Naive B cell (primary cell): ENCODE measurements around the gene ALPP. TPM values are rescaled to one million over a fixed set of nuclear protein-coding genes. Genes with fewer than 3 reads are reported as not detected.
"Not testable (repeated sequence)": the region's sequence is repeated elsewhere in the genome, so short reads cannot be mapped to it uniquely, and the experiment has no call there.

Source experiments
- ATAC-seq, 2 donors: fragments of 150-1000 bp; cut with Tn5 transposase; 2 replicates each; pipeline ENCODE4 v1.10.0; 2021; ENCODE audit warnings: low read depth in 2 of 2, mild to moderate bottlenecking in 2 of 2, moderate library complexity in 2 of 2
- DNase-seq: peaks from one replicate; pipeline ENCODE4 v3.0.0; 2022
- H3K27ac Mint-ChIP-seq, 6 donors: one replicate each; pipeline ENCODE4 v1.8.0; 2020 to 2022; ENCODE audit warnings: mild to moderate bottlenecking in 6 of 6, mixed read lengths in 6 of 6, moderate library complexity in 5 of 6, inconsistent platforms in 2 of 6
- H3K27me3 Mint-ChIP-seq, 3 donors: one replicate each; pipeline ENCODE4 v1.8.0; 2021 to 2022; ENCODE audit warnings: mixed read lengths in 3 of 3, mild to moderate bottlenecking in 1 of 3
- H3K36me3 Mint-ChIP-seq, 2 donors: one replicate each; pipeline ENCODE4 v1.8.0; 2020 to 2022; ENCODE audit warnings: mixed read lengths in 2 of 2, inconsistent platforms in 1 of 2, mild to moderate bottlenecking in 1 of 2
- H3K4me1 Mint-ChIP-seq, 3 donors: one replicate each; pipeline ENCODE4 v1.8.0; 2020 to 2022; ENCODE audit warnings: mixed read lengths in 3 of 3, inconsistent platforms in 1 of 3, mild to moderate bottlenecking in 1 of 3, moderate library complexity in 1 of 3
- H3K4me3 Mint-ChIP-seq, 8 donors: one replicate each; pipeline ENCODE4 v1.8.0; 2020 to 2022; ENCODE audit warnings: mild to moderate bottlenecking in 8 of 8, mixed read lengths in 8 of 8, moderate library complexity in 8 of 8, inconsistent platforms in 2 of 8
- H3K9me3 Mint-ChIP-seq, 7 donors: one replicate each; pipeline ENCODE4 v1.8.0; 2020 to 2022; ENCODE audit warnings: mixed read lengths in 7 of 7, mild to moderate bottlenecking in 5 of 7, inconsistent platforms in 2 of 7, moderate library complexity in 1 of 7
- polyA plus RNA-seq, 6 donors: library from polyadenylated mRNA; unstranded; fragments of 300-500 nt; fragmentation: Illumina TruSeq; gene quantifications; one replicate each; pipeline ENCODE4 v1.2.3, GENCODE V29; 2021; ENCODE audit warnings: low read depth in 6 of 6

The ALPP gene
- under 1 TPM in 3 of 6 donors, not detected in 3; 0.26 to 0.69 (median 0.40) TPM for polyA plus RNA-seq

DNA sequence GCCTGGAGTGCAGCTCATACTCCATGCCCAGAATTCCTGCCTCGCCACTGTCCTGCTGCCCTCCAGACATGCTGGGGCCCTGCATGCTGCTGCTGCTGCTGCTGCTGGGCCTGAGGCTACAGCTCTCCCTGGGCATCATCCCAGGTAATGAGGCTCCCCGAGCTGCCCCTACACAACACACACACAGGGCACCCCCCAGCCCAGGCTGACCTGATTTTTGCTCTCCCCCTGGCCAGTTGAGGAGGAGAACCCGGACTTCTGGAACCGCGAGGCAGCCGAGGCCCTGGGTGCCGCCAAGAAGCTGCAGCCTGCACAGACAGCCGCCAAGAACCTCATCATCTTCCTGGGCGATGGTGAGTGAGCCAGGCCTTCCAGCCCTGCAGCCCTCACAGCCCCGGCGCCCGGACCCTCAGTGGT, at the start of gene ALPP:
Gene ALPP (plus strand): TSS at position 17 of the 417 bp plus-strand sequence. CDS start 52 bp downstream, at position 69.
- not testable (repeated sequence) for DNase-seq, H3K36me3 Mint-ChIP-seq, H3K4me1 Mint-ChIP-seq, ATAC-seq, H3K9me3 Mint-ChIP-seq
- Mint-ChIP-seq H3K27me3 (peaks cover 0 to 17% (median 0%) of the 10 kb centered on the region in 3 donors), H3K27ac (peak within 1 kb of the TSS in 1 of 6 donors; percentile 54), H3K4me3 (peak within 1 kb of the TSS in 4 of 8 donors; percentile 5 to 51 (median 25))

DNA sequence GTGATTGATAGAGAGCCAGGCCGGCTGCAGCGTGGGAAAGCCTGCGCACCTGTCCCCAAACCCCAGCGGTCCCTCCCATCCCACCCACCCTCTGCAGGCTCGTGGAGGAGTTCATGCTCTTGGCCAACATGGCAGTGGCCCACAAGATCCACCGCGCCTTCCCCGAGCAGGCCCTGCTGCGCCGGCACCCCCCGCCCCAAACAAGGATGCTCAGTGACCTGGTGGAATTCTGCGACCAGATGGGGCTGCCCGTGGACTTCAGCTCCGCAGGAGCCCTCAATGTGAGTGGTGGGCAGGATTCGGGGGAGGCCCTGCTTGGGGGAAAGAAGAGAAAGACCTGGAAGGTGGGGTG, 48.9 kb upstream of the ALPP start:
- H3K4me1 Mint-ChIP-seq: peaks cover 5 to 9% (median 6%) of the 10 kb centered on the region in 3 donors
- H3K27ac Mint-ChIP-seq: no peak overlapping the region
- no peaks in the 10 kb centered on the region for H3K36me3 Mint-ChIP-seq
- H3K9me3 Mint-ChIP-seq: no peaks in the 10 kb centered on the region
- no peak overlapping the region for H3K4me3 Mint-ChIP-seq
- DNase-seq: no peak
- no peaks in the 10 kb centered on the region for H3K27me3 Mint-ChIP-seq
- ATAC-seq: no peak

DNA sequence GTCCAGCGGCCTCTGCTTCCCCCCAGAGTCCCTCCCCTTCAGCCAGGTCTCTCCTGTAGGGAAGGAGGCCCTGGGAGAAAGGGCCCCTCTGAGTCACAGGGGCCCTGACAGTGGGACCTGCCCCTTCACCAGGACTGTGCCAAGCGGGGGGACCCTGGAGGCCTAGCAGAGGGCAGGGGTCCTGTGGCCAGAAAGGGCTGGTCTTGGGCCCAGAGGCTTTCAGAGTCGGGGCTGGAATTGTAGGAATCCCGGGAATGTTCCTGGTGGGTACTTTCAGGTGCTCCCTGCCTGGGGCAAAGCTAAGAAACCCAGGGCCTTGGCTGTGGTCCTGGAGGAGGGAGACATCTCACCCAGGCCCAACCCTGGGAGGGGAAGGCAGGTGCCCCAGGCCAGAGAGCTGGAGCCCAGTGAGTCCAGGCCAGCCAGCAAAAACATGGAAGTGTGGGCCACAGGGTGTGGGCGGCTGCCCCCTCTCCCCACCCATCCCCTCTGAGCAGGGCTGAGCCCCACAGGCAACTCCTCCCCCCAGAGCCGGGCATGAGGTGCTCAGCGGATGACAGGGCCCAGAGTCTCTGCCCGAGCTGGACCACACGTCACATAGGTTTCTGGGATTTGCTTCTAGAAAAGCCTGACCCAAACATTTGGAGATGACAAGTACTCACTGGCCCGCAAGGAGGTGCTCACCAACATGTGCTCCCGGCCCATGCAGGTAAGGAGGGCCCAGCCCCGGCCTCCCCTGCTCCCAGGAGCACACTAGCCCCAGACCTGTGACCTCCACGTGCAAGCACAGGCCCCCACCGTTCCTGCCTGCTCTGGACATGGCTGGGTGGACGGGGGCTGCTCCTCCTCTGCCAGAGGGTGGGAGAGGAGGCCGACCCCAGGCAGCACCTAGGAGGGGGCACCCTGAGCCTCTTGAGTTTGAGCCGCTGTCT, 48.2 kb upstream of the ALPP start:
- H3K27me3 Mint-ChIP-seq: no peaks in the 10 kb centered on the region
- peak overlapping the region in 1 of 6 donors; percentile 56 for H3K27ac Mint-ChIP-seq
- H3K4me3 Mint-ChIP-seq: no peak overlapping the region
- H3K36me3 Mint-ChIP-seq: no peaks in the 10 kb centered on the region
- ATAC-seq (no peak), DNase-seq (no peak)
- H3K9me3 Mint-ChIP-seq: no peaks in the 10 kb centered on the region
- peaks cover 5 to 9% (median 6%) of the 10 kb centered on the region in 3 donors for H3K4me1 Mint-ChIP-seq

DNA sequence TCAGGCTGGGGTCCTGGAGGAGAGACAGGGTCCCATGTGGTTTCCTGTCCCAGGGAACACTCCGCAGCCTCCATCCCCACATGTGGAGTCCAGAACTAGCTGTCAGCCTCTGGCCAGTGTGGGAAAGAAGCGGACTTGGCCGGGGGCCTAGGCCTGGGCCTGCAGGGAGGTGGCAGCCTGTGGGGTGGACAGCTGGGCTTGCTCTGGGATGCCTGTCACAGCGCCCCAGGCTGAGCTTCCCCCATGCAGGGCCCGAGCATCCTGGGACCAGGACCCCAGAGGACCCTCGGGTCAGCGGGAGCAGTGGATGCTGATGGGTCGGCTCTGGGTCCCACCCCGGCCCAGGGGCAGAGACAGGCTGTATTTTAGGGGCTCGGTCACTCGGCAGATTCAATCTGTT, 47.5 kb upstream of the ALPP start:
- not testable (repeated sequence) for ATAC-seq

DNA sequence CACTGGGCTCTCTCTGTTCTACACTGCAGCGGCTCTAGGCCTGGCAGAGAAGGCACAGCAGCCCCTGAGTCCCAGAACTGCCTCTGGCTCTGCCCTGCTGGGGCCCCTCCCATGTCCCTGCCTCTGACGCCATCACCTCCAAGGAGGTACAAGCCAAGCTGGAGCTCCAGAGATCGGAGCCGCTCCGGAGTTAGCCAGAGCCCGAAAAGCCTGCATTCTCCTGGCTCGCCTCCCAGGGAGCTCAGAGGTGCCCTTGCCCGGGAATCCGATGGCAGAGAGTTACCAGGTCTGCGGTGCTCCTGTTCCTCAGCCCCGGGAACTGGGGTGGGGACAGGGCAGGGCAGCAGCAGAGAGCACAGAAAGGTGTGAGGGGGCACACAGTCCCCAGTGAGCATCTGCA, 46.9 kb upstream of the ALPP start:
- not testable (repeated sequence) for DNase-seq, H3K4me3 Mint-ChIP-seq, H3K9me3 Mint-ChIP-seq, H3K27ac Mint-ChIP-seq, H3K27me3 Mint-ChIP-seq, H3K36me3 Mint-ChIP-seq, H3K4me1 Mint-ChIP-seq, ATAC-seq

More for the DNA sequence above, 47.5 kb upstream of the ALPP start:
- not testable (repeated sequence) for H3K27me3 Mint-ChIP-seq, H3K9me3 Mint-ChIP-seq, H3K4me3 Mint-ChIP-seq, DNase-seq, H3K27ac Mint-ChIP-seq, H3K4me1 Mint-ChIP-seq, H3K36me3 Mint-ChIP-seq

DNA sequence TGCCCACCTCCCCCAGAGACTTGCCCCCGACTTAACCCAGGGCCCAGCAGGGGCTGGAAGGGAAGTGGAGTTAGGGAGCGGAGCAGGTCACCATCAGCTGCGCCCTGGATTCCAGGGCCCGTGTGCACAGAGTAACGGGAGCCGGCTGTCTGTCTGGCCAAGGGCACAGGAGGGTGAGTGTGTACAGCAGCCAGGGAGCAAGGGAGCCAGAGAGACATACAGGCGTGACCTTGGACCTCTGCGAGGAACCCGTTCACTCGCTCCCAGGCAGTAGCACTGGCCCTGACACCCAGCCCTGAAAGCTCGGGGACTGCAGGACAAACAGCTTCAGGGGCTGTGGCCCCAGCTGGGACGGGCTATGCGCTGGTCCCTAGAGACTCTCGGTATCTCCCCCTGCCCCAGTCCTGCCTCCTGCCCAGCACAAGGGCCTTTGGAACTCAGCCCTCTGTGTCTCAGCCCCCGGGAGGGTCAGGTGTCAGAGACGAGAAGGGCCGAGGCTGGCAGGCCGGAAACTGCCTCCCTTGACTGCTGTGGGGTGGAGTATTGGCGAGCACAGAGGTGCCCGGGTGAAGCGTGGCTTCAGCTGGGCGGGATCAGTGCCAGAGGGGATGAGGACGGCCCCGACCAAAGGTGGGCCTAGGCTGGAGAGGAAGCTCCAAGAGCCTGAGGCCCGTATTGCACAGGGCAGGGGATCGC, 46.2 kb upstream of the ALPP start:
- DNase-seq, H3K27ac Mint-ChIP-seq, H3K27me3 Mint-ChIP-seq, ATAC-seq, H3K4me1 Mint-ChIP-seq, H3K36me3 Mint-ChIP-seq, H3K9me3 Mint-ChIP-seq, H3K4me3 Mint-ChIP-seq: not testable (repeated sequence)

DNA sequence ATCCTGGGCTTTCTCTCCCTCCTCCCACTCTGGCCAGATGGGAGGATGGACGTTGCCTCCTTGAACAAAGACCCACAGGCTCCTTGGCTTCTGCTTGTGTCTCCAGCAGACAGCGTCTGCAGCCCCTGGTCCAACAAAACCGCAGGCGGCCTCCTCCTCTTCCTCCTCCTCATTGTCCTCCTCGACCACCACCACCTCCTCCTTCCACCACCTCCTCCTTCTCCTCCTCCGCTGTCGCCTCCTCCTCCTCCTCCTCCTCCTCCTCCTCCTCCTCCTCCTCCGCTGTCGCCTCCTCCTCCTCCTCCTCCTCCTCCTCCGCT, 45.7 kb upstream of the ALPP start:
- H3K4me3 Mint-ChIP-seq: no peak overlapping the region
- H3K36me3 Mint-ChIP-seq: no peaks in the 10 kb centered on the region
- H3K27me3 Mint-ChIP-seq: no peaks in the 10 kb centered on the region
- peaks cover 0 to 1% (median 0%) of the 10 kb centered on the region in 3 donors for H3K4me1 Mint-ChIP-seq
- DNase-seq (no peak), ATAC-seq (no peak)
- no peaks in the 10 kb centered on the region for H3K9me3 Mint-ChIP-seq
- H3K27ac Mint-ChIP-seq: no peak overlapping the region

DNA sequence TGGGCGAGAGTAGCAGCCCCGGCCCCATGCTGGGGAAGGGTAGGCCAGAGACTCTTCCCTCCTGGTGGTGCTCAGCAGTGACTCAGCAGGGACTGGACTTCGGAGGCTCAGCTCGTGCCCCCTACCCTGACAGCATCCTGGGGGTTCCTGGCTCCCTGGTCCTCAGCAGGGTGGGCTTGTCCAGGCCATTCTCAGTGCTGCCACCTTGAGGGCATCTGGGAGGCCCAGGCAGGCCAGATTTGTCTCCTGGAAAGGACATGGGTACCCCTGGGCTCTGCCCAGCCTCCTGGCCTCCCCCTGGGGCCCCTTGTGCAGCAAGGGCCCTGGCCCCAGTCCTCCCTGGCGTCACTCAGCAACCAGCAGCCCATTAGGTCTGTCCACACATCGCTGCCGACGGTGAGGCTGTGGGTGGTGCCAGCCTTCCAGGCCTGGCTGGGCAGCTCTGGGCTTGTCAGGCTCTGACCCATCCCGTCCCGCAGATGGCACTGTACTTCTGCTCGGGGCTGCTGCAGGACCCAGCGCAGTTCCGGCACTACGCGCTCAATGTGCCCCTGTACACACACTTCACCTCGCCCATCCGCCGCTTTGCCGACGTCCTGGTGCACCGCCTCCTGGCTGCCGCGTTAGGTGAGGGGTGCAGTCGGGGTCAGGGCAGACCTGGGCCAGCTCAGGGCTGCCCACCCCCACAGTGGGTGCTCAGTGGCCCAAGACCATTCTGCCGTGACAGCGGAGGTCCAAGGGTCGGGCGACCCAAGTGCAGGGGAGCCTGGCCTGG, 45.0 kb upstream of the ALPP start:
- H3K27ac Mint-ChIP-seq: no peak overlapping the region
- DNase-seq (no peak), ATAC-seq (no peak)

DNA sequence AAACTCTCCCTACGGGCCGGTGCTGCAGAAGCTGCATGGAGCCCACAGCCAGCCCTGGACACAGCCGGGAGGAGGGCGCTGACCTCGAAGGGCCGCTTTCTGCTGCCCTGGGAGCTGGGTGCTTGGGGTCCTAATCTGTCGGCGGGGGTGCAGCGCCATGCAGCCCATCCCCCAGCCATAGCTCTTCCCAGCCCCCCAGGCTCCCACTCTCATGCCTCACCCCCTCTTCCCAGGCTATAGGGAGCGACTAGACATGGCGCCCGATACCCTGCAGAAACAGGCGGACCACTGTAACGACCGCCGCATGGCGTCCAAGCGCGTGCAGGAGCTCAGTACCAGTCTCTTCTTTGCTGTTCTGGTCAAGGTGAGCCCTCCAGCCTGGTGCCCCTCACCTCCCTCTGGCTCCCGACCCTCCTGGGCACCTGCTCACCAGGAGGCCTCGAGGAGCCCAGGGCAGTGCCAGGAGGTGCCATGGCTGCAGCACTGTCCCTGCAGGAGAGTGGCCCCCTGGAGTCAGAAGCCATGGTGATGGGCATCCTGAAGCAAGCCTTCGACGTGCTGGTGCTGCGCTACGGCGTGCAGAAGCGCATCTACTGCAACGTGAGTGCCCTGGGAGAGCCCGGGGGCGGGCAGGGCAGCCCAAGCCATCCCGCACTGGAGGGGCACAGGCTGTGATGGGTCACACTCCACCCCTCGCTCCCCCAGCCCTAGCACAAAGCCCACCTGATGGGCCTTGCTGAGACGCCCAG, 44.2 kb upstream of the ALPP start:
- not testable (repeated sequence) for DNase-seq, ATAC-seq, H3K9me3 Mint-ChIP-seq, H3K27me3 Mint-ChIP-seq, H3K36me3 Mint-ChIP-seq, H3K4me1 Mint-ChIP-seq, H3K27ac Mint-ChIP-seq, H3K4me3 Mint-ChIP-seq

More for the DNA sequence above, 45.0 kb upstream of the ALPP start:
- Mint-ChIP-seq H3K4me3 (no peak overlapping the region), H3K27me3 (no peaks in the 10 kb centered on the region), H3K36me3 (no peaks in the 10 kb centered on the region), H3K4me1 (no peaks in the 10 kb centered on the region), H3K9me3 (no peaks in the 10 kb centered on the region)

DNA sequence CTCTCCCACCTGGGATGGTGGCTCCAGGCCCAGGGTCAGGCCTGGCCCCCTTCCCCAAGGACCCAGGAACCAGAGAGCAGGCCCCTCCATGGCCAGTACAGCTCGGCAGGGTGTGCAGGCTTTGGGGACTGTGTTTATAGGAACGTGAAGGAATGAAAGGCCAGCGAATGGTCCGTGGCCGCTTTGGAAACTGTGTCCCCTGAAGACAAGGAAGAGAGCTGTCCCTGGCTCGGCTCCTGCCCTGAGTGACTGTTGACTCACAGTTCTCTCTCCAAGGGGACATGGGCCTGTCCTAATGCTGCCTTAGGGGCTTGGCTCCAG, 43.7 kb upstream of the ALPP start:
- ATAC-seq, H3K27ac Mint-ChIP-seq, H3K4me3 Mint-ChIP-seq, H3K4me1 Mint-ChIP-seq, H3K9me3 Mint-ChIP-seq, H3K27me3 Mint-ChIP-seq, DNase-seq, H3K36me3 Mint-ChIP-seq: not testable (repeated sequence)

DNA sequence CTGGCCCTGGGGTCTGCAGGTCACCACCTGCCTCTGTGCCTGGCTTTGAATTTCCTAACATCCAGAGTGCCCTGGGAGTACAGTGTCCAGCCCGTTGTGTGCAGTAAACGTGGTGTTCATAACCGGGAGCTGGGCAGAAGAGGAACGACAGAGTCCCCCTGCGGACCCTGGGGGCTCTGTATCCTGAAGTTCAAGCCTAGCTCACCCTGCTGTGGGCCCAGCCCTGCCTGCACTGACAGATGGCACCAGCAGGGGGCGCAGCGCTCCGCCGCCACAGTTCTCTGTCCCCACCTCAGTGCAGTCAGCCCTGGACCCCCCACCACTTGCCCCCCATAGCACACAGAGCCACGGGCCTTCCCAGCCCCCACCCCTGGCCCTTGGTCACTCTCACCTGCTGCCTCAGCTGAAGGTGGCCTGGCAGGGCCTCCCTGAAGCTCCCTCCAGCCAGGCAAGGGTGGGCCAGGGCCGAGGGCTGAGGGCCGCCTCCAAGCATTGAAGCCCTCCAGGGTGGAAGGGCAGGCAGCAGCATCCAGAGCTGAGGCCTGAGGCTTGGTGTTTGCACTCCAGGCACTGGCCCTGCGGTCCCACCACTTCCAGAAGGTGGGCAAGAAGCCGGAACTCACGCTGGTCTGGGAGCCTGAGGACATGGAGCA, 43.2 kb upstream of the ALPP start:
- ATAC-seq: peak in 1 of 2 donors; percentile 32
- not testable (repeated sequence) for H3K27me3 Mint-ChIP-seq, DNase-seq, H3K36me3 Mint-ChIP-seq, H3K4me1 Mint-ChIP-seq, H3K27ac Mint-ChIP-seq, H3K4me3 Mint-ChIP-seq, H3K9me3 Mint-ChIP-seq

DNA sequence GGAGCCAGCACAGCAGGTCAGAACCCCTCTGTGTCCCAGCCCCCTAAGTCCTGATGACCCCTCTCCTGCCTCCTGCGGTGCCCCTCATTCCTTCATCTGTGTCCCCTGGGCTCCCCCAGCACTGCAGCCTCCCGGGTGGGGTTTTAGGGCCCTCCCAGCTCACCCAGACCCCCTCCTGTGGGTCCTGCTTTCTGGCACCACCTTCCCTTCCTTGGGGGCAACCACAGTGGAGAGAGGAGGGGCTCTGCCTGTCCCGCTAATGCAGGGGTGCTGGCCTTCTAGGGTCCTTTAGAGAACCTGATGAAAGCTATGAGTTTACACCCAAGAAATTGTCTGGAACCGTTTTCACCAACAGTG, 42.7 kb upstream of the ALPP start:
- Mint-ChIP-seq H3K4me1 (no peaks in the 10 kb centered on the region), H3K9me3 (no peaks in the 10 kb centered on the region), H3K27ac (peak overlapping the region in 1 of 6 donors; percentile 85), H3K4me3 (no peak overlapping the region), H3K27me3 (no peaks in the 10 kb centered on the region), H3K36me3 (no peaks in the 10 kb centered on the region)
- ATAC-seq (no peak), DNase-seq (no peak)

DNA sequence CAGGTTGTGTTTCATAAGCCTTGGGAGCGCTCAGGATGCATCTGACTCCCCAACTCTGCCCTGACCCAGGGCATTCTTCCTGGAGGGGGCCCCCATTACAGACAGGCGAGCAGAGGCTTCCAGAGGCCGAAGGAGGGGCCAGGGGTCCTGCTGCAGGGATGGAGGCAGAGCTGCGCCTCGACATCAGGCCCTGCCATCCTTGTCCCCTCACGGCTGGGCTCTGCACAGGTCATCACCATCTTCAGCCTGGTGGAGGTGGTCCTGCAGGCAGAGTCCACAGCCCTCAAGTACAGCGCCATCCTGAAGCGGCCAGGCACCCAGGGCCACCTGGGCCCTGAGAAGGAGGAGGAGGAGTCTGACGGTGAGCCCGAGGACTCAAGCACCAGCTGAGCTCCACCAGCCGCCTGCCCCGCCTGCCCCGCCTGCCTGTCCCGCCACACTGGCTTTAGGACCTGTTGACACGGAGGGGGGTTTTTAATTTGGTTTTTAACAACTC, 42.3 kb upstream of the ALPP start:
- Mint-ChIP-seq H3K4me1 (no peaks in the 10 kb centered on the region), H3K27ac (no peak overlapping the region), H3K4me3 (no peak overlapping the region), H3K27me3 (no peaks in the 10 kb centered on the region), H3K9me3 (no peaks in the 10 kb centered on the region), H3K36me3 (no peaks in the 10 kb centered on the region)
- no peak for ATAC-seq
- no peak for DNase-seq
